ENCODE data around the gene TMEM72.

GRCh38 chr10:44971935-44972757 is 61.0 kb downstream of the TMEM72 start:
- TF ChIP-seq CTCF (IDR thresholded peaks at IDR 0.05; ENCODE audit: poor library complexity, severe bottlenecking) (no peak), EP300 (conservative IDR thresholded peaks at IDR 0.05; ENCODE audit: poor library complexity, severe bottlenecking) (no peak)

All from neural cell (in vitro differentiated cells).